ENCODE measurements around the gene SMIM21.

The SMIM21 gene

DNA sequence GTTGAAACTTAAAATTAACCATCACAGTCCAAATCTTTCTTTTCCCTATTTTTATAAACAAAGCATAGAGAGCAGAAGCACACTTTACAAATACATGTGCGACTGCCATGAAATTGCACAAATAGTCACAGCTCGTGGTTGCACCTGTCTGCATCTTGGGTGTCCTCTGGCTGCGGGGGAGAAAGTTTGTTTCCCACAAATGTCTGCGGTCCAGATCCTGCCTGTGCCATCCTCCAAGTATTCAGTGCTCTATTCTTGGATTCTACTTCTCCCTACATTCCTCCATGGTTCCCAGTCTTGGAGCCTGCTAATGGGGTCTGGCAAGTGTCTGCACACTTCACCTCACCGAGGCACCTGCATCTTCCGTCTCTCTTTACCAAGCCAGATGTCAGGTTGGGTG is 52.2 kb downstream of the SMIM21 start:
- no peak overlapping the region for H3K9ac ChIP-seq (ENCODE audit: low read length)
- H2AFZ ChIP-seq (ENCODE audit: low read length) = no peak overlapping the region
- no peaks in the 10 kb centered on the region for H3K27me3 ChIP-seq (replicated peaks; ENCODE audit: insufficient read depth, low read length)
- no peaks in the 10 kb centered on the region for H3K4me1 ChIP-seq (ENCODE audit: low read length)
- no peaks in the 10 kb centered on the region for H3K79me2 ChIP-seq (ENCODE audit: low read length)
- TF ChIP-seq EZH2 (optimal IDR thresholded peaks at IDR 0.05; ENCODE audit: low read depth, low read length) = no peak
- TF ChIP-seq, protein P1, sequence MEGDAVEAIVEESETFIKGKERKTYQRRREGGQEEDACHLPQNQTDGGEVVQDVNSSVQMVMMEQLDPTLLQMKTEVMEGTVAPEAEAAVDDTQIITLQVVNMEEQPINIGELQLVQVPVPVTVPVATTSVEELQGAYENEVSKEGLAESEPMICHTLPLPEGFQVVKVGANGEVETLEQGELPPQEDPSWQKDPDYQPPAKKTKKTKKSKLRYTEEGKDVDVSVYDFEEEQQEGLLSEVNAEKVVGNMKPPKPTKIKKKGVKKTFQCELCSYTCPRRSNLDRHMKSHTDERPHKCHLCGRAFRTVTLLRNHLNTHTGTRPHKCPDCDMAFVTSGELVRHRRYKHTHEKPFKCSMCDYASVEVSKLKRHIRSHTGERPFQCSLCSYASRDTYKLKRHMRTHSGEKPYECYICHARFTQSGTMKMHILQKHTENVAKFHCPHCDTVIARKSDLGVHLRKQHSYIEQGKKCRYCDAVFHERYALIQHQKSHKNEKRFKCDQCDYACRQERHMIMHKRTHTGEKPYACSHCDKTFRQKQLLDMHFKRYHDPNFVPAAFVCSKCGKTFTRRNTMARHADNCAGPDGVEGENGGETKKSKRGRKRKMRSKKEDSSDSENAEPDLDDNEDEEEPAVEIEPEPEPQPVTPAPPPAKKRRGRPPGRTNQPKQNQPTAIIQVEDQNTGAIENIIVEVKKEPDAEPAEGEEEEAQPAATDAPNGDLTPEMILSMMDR (IDR thresholded peaks at IDR 0.05; ENCODE audit: low read length) = no peak
- no peak for TF ChIP-seq EZH2phosphoT487 (IDR thresholded peaks at IDR 0.05; ENCODE audit: low read length)
- H3K4me2 ChIP-seq (ENCODE audit: low read depth, low read length) = no peak overlapping the region
- H3K4me3 ChIP-seq (ENCODE audit: low read length) = no peak overlapping the region
- H3K27ac ChIP-seq (ENCODE audit: low read length) = no peak overlapping the region
- H4K20me1 ChIP-seq (ENCODE audit: insufficient read depth, low read length) = no peaks in the 10 kb centered on the region
- H3K9me2 ChIP-seq (replicated peaks; ENCODE audit: insufficient read depth, low read length) = no peaks in the 10 kb centered on the region
- H3K36me3 ChIP-seq (replicated peaks; ENCODE audit: insufficient read depth, low read length) = no peaks in the 10 kb centered on the region
- DNase-seq = no peak
- H3F3A ChIP-seq (ENCODE audit: insufficient read depth, low read length) = no peaks in the 10 kb centered on the region
- H3K9me3 ChIP-seq (replicated peaks; ENCODE audit: insufficient read depth, low read length) = no peaks in the 10 kb centered on the region

DNA sequence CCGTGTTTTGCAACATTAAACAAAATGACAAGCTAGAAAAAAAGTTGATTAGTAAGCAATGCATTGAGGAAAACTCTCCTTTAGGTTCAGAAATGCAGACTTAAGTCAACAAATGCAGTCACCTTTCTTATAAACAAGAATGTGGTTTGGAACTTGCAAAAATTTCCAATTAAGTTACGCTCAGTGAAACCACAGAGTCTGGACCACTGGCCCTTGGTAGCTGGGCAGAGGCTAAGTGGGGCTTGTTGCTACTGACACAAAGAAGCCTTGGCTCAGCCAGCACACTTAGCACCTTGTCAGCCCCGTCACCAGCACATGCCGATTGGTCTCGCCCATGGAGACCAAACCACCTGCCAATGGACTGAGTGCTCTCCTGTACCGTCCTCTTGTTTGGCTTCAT is 53.0 kb downstream of the SMIM21 start:
- H3K79me2 ChIP-seq (ENCODE audit: low read length) = no peaks in the 10 kb centered on the region
- H3K4me3 ChIP-seq (ENCODE audit: low read length) = no peak overlapping the region
- H3K9me3 ChIP-seq (replicated peaks; ENCODE audit: insufficient read depth, low read length) = no peaks in the 10 kb centered on the region
- H3K27me3 ChIP-seq (replicated peaks; ENCODE audit: insufficient read depth, low read length) = no peaks in the 10 kb centered on the region
- no peaks in the 10 kb centered on the region for H3K9me2 ChIP-seq (replicated peaks; ENCODE audit: insufficient read depth, low read length)
- no peak overlapping the region for H2AFZ ChIP-seq (ENCODE audit: low read length)
- no peaks in the 10 kb centered on the region for H3K4me1 ChIP-seq (ENCODE audit: low read length)
- no peak for DNase-seq
- no peaks in the 10 kb centered on the region for H3K36me3 ChIP-seq (replicated peaks; ENCODE audit: insufficient read depth, low read length)
- TF ChIP-seq EZH2 (optimal IDR thresholded peaks at IDR 0.05; ENCODE audit: low read depth, low read length) (no peak), EZH2phosphoT487 (IDR thresholded peaks at IDR 0.05; ENCODE audit: low read length) (no peak)
- TF ChIP-seq, protein P1 (IDR thresholded peaks at IDR 0.05; ENCODE audit: low read length) = no peak
- H3K4me2 ChIP-seq (ENCODE audit: low read depth, low read length) = no peak overlapping the region
- no peaks in the 10 kb centered on the region for H4K20me1 ChIP-seq (ENCODE audit: insufficient read depth, low read length)
- H3K27ac ChIP-seq (ENCODE audit: low read length) = no peak overlapping the region
- no peak overlapping the region for H3K9ac ChIP-seq (ENCODE audit: low read length)
- no peaks in the 10 kb centered on the region for H3F3A ChIP-seq (ENCODE audit: insufficient read depth, low read length)

DNA sequence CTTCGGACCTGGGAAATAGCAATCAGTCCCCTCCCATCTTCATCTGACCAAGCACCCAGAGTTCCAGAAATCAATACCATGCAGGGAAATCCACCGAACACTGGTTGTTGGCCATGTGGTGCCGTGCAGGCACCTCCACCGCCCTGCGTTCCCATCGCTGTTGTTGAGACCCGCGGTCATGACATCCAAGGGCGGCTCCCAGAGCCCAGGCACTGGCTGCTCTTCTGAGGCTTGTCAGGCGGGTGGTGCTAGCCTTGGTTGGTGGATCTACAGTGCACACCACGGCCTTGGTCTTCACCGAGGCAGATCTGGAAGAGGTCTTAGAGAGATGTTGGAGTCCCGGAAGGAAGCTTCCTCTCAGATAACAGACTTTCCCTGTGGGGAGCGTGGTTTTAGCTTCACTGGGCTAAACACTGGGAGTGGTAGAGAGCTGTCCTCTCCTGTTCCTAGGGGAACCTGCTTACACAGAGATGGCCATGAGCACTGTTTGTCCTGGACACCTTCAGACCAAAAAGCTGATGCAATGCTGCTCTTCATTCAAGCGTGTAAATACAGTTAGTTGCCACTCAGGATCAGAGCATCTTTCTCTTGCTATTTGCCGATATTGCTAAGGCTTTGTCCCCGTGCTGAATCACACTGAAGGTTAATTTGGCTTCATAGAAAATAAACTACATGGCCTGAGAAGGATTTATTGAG is 58.3 kb downstream of the SMIM21 start:
- TF ChIP-seq EZH2 (optimal IDR thresholded peaks at IDR 0.05; ENCODE audit: low read depth, low read length) = no peak
- no peak overlapping the region for H3K4me3 ChIP-seq (ENCODE audit: low read length)
- H3K4me2 ChIP-seq (ENCODE audit: low read depth, low read length) = no peak overlapping the region
- H3K27me3 ChIP-seq (replicated peaks; ENCODE audit: insufficient read depth, low read length) = no peaks in the 10 kb centered on the region
- no peak overlapping the region for H3K27ac ChIP-seq (ENCODE audit: low read length)
- H3K4me1 ChIP-seq (ENCODE audit: low read length) = no peaks in the 10 kb centered on the region
- no peaks in the 10 kb centered on the region for H3K9me2 ChIP-seq (replicated peaks; ENCODE audit: insufficient read depth, low read length)
- no peaks in the 10 kb centered on the region for H4K20me1 ChIP-seq (ENCODE audit: insufficient read depth, low read length)
- H3K36me3 ChIP-seq (replicated peaks; ENCODE audit: insufficient read depth, low read length) = no peaks in the 10 kb centered on the region
- H3K9ac ChIP-seq (ENCODE audit: low read length) = no peak overlapping the region
- H3K79me2 ChIP-seq (ENCODE audit: low read length) = no peaks in the 10 kb centered on the region
- no peak for DNase-seq
- H3F3A ChIP-seq (ENCODE audit: insufficient read depth, low read length) = no peaks in the 10 kb centered on the region
- no peak overlapping the region for H2AFZ ChIP-seq (ENCODE audit: low read length)
- H3K9me3 ChIP-seq (replicated peaks; ENCODE audit: insufficient read depth, low read length) = no peaks in the 10 kb centered on the region

DNA sequence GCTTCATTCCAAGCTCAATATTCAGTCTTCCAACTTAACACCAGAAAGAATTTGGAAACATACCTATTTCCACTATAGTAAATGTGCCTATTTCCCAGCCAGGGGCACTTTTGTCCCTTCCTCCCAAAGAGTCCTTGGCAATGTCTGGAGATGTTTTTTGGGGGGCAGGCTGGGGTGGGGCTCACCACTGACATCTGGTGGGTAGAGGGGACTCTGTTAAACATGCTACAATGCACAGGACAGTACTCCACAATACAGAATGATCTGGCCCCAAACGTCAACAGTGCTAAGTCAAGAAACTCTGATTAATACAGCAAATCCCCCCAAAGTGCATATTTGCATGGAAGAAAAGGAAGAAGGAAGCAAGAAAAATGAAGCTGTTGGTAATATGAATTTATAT is 61.7 kb downstream of the SMIM21 start:
- Histone ChIP-seq H3K9me3 (replicated peaks; ENCODE audit: insufficient read depth, low read length) (no peaks in the 10 kb centered on the region), H2AFZ (ENCODE audit: low read length) (no peak overlapping the region), H3K27ac (ENCODE audit: low read length) (no peak overlapping the region), H3K4me3 (ENCODE audit: low read length) (no peak overlapping the region), H3K9me2 (replicated peaks; ENCODE audit: insufficient read depth, low read length) (no peaks in the 10 kb centered on the region), H3K9ac (ENCODE audit: low read length) (no peak overlapping the region), H3K79me2 (ENCODE audit: low read length) (no peaks in the 10 kb centered on the region), H4K20me1 (ENCODE audit: insufficient read depth, low read length) (no peaks in the 10 kb centered on the region), H3K36me3 (replicated peaks; ENCODE audit: insufficient read depth, low read length) (no peaks in the 10 kb centered on the region), H3F3A (ENCODE audit: insufficient read depth, low read length) (no peaks in the 10 kb centered on the region), H3K27me3 (replicated peaks; ENCODE audit: insufficient read depth, low read length) (no peaks in the 10 kb centered on the region), H3K4me1 (ENCODE audit: low read length) (no peaks in the 10 kb centered on the region), H3K4me2 (ENCODE audit: low read depth, low read length) (no peak overlapping the region)
- no peak for TF ChIP-seq EZH2phosphoT487 (IDR thresholded peaks at IDR 0.05; ENCODE audit: low read length)
- TF ChIP-seq, protein P1 (IDR thresholded peaks at IDR 0.05; ENCODE audit: low read length) = no peak
- TF ChIP-seq EZH2 (optimal IDR thresholded peaks at IDR 0.05; ENCODE audit: low read depth, low read length) = no peak
- DNase-seq = no peak
